GOT3 (cell line): ENCODE measurements around the gene ENDOU.

Source experiments
- DNase-seq: peaks from one replicate; lab custom pipeline; 2025; ENCODE audit warnings: mixed read lengths; lab: John Stamatoyannopoulos, UW

ENDOU gene

GRCh38 chr12:47757840-47758583 lies 32.7 kb upstream of the ENDOU start:
- no peak for DNase-seq

- DNase-seq, result no peak
These were observed 32.1 kb upstream of the ENDOU start for GRCh38 chr12:47757364-47757839.

- DNase-seq, result no peak
These were observed 30.6 kb upstream of the ENDOU start for GRCh38 chr12:47755655-47756562.

DNA sequence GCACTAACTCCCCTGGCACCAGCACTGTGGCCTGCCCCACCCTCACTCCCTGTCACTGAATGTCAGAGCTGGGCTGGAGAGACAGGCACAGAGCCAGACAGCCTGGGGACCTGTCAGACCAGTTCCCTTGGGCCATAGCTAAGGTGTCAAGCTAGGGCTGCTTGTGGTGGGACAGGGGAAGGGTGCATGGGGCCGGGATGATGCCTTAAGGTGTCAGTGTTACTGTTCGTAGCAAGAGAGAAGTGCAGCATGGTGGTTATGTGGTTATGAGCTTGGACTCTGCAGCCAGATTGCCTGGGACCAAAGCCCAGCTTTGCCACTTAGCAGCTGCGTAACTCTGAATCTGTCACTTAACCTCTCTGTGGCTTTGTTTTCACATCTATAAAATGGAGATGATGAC lies 29.6 kb upstream of the ENDOU start:
- DNase-seq, result no peak

- DNase-seq, result no peak
These were observed 28.8 kb upstream of the ENDOU start for GRCh38 chr12:47754126-47754525.

DNA sequence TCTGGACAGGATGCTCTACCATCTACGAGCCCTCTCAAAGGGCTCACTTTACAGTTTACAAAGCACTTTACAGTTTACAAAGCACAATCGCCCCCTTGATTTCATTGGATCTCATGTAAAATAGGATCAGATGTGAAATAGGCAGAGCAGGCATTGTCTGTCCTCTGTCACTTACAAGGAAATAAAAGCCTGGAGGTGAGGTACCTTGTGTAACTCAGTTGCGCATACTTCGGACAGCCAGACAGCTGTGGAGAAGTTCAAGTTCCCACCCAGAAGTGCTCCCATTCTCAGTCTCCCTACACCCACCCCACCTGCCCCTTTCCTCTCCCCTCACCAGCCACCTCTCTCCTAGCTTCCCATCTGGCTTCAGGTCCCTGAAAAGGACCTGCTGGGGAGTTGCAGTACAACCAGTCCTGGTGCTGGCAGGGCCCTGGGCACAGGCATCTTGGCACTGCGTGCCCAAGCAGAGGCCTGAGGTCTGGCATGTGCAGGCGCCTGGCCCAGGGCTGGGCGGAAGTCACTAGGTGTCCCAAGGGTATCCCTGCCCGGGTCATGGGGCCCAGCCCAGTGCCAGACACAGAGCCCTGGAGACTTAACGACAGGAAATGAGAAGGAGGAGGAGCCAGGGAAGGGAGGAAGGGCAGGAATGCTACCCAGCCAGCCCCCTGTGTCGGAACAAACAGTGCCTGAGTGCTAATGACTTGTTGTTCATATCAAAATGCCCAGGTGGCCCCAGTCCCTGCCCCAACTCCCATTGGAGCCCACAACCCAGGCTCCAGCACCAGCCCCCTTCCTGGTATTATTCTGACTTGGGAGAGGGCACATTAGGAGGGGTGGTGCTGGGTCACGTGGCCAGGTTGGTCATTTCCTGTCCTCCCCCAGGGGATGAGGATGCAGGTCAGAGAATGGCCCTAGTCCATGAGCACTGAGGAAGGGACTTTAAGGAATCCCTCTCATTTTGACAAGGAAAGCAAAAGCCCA lies 28.0 kb upstream of the ENDOU start:
- no peak for DNase-seq

DNA sequence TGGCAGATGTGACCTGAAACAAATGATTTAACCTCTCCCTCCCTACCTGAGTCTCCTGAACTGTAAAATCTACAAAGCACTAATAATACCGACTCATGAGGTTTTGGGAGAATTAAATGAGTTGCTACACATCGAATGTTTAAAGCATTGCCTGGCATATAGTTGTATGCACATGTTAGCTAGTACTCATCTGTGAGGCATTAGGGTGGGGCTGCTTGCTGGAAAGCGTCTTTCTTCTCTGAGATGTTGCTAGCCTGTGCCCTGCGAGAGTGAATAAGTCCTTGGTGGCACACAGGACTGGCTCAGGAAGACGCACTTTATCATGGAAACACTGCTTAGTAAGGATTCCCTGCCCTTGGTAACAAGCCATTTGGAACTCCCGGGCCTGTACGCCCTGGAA lies 27.3 kb upstream of the ENDOU start:
- DNase-seq, result no peak

GRCh38 chr12:47752121-47752520 lies 26.8 kb upstream of the ENDOU start:
- DNase-seq, result no peak

- DNase-seq, result no peak
These were observed 26.3 kb upstream of the ENDOU start for GRCh38 chr12:47751561-47751960.

DNA sequence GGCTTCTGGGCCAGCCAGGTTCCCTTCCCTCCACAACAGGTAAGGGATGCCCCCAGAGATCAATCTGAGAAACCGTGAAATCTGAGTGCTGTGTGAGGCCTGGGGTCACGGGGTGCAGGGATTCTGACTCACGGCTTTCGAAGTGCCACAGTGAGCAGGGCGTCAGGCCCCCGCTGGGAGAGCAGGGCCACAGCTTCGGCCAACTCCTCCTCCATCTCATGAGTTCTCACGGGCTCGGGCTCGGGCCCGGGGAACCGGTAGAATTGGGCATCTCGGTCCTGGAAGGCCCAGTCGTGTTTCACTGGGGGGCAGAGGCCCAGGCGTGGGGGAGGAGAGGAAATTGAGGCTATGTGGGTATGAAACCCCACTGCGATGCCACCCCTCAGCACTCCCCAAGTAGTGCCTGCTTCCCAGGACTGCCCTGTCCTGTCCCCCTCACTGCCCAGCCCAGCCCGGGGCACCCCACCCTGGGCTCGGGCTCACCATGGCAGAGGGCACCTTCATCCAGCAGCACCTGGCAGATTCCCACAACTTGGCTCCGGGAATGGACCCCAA lies 25.7 kb upstream of the ENDOU start:
- no peak for DNase-seq

DNA sequence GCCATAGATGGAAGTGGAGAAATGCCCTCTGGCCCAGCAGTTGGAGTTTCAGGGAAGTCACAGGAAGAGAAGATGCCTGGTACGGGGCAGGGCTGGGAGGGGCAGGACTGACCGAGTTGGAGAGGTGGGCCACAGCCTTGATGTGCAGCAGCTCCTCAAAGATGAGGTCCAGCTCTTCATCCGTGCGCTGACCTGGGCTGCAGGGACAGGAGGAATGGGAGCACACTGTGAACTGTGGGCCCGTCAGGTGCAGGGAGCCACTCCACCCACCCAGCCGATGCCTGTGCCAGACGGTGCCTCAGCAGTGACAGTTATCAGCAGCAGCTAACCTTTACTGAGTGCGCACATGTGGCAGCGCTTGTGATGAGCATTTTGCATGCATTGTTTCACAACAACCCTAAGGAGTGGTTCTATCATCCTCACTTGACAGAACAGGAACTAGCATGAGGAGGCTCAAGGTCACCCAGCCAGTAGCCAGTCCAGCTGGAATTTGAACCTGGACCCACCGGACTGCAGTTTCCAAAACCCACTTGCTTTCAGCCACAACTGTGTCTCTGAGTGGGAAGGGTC lies 25.0 kb upstream of the ENDOU start:
- no peak for DNase-seq

DNA sequence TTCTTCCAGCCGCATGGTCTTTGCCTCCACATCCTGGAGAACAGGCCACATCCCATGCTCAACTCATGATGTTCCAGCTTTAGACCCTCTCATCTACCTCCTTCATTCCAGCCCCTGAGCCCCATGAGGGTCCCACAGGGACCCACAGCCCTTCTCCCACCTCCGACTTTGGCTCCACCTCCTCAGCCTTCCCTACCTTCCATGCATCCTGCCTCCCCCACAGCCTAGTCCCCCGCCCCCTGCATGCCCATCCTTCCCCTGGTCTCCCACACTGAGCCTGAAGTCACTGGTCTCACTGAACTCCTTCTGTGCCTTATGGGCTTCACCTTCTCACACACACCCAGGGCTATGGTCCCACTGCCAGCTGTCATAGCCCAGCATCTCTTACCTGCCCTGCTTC lies 23.6 kb upstream of the ENDOU start:
- no peak for DNase-seq

DNA sequence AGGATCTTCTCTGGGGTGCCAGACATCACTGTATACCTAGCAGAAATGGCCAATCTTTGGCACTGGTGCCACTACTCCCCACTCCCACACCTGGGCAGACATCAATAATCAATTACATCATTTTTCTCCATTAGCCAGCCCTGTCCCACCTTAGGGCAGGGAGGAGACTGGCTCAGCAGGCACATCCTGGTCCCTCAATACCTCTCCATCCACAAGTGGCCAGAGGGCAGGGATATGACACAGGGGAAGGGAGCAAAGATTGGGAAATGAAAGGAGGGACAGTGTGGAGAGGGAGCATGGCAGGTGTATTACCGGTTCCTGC lies 23.2 kb upstream of the ENDOU start:
- no peak for DNase-seq

- DNase-seq, result no peak
These were observed 22.6 kb upstream of the ENDOU start for GRCh38 chr12:47747596-47748506.

DNA sequence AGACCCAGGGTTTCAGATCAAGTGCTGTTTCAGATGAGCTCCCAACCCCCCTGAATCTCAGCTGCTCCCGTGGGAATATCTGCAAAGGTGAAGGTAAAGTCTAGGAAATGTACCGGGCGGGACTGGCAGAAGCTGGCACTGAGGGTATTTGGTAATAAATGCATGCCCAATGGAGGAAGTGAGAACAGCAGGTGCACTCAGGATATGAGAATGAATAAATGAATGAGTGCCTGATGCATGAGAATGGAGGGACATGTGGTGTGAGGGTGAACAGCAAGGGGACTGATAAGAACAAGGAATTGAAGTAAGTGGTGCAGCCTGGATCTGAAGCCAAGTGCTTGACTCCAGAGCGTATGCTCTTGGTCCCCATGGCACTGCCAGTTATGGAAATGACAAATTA lies 21.8 kb upstream of the ENDOU start:
- DNase-seq, result no peak

DNA sequence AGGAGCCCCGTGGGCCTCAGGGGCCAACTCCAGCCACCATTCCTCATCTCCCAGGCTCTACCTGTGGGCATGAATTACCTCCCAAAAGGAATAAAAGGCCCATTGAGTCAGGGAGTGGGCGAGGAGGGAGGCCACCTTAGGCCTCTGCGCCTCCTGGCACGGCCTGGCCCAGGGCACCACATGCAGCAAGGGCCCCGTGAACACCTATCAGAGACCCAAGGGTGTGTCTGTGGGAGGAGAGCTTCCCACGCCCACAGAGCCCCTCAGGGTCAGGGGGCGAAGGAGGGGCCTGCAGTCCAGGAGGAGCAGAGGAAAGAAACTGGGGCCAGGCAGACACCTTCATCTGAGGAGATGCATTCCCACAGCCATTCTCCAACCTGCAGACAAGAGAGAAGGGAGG lies 21.2 kb upstream of the ENDOU start:
- DNase-seq, result no peak

DNA sequence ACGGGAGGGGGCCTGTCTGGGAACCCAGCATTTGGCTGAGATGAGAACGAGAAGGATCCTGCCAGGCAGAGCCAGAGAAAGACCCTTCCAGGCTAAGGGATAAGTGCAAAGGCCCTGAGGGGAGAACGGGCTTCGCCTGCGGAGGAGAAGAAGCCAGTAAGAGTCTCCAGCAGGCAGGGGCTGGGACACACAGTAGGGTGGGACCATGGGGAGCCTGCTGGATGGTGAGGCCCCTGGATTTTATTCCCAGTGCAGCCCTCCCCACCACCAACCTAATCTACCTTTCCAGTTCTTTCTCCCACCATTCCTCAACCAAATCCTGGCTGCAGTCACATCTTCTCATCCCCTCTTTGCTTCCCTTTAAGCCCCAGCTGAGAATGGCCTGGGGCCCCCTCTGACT lies 20.8 kb upstream of the ENDOU start:
- no peak for DNase-seq

- DNase-seq, result no peak
These were observed 20.3 kb upstream of the ENDOU start for GRCh38 chr12:47745485-47746041.

- no peak for DNase-seq
These were observed 19.6 kb upstream of the ENDOU start for GRCh38 chr12:47744778-47745436.
